GM23248 (cell line): ENCODE results near the gene ADGRL1. TPM values are rescaled to one million over a fixed set of nuclear protein-coding genes. Genes with fewer than 3 reads are reported as not detected.

Experiments
- DNase-seq: peaks from one replicate; pipeline ENCODE4 v3.0.0-alpha.2; 2015
- H2AFZ ChIP-seq: fragments of 200-600 bp; sonication (generic); 2 replicates; pipeline ENCODE4 v1.6.1; 2016; ENCODE audit warnings: antibody characterized with exemption
- H3F3A ChIP-seq: fragments of 200-600 bp; sonication (generic); 2 replicates; pipeline ENCODE4 v1.6.1; 2016; ENCODE audit warnings: mild to moderate bottlenecking, antibody characterized with exemption, mixed run types; ENCODE audit not compliant: insufficient read depth
- H3K27ac ChIP-seq: fragments of 200-600 bp; sonication (generic); 2 replicates; pipeline ENCODE4 v1.5.1; 2016; ENCODE audit warnings: mild to moderate bottlenecking
- H3K27me3 ChIP-seq: fragments of 200-600 bp; sonication (generic); replicated peaks from 2 replicates; pipeline ENCODE4 v1.6.1; 2016; ENCODE audit warnings: mild to moderate bottlenecking; ENCODE audit not compliant: insufficient read depth
- H3K36me3 ChIP-seq: fragments of 200-600 bp; sonication (generic); 2 replicates; pipeline ENCODE4 v1.6.1; 2016; ENCODE audit warnings: low read depth, mild to moderate bottlenecking
- H3K4me1 ChIP-seq: fragments of 200-600 bp; sonication (generic); 2 replicates; pipeline ENCODE4 v1.6.1; 2016; ENCODE audit warnings: mild to moderate bottlenecking; ENCODE audit not compliant: insufficient read depth
- H3K4me2 ChIP-seq: fragments of 200-600 bp; sonication (generic); one replicate; pipeline ENCODE4 v1.6.1; 2016; ENCODE audit warnings: mild to moderate bottlenecking; ENCODE audit not compliant: unreplicated experiment
- H3K4me3 ChIP-seq: fragments of 200-600 bp; sonication (generic); 2 replicates; pipeline ENCODE4 v1.5.1; 2016; ENCODE audit warnings: mild to moderate bottlenecking
- H3K79me2 ChIP-seq: fragments of 200-600 bp; sonication (generic); 2 replicates; pipeline ENCODE4 v1.6.1; 2016; ENCODE audit warnings: mild to moderate bottlenecking; ENCODE audit not compliant: insufficient read depth
- H3K9ac ChIP-seq: fragments of 200-600 bp; sonication (generic); 2 replicates; pipeline ENCODE4 v1.6.1; 2016; ENCODE audit warnings: mild to moderate bottlenecking
- H3K9me2 ChIP-seq: fragments of 200-600 bp; sonication (generic); 2 replicates; pipeline ENCODE4 v1.6.1; 2016; ENCODE audit warnings: mixed run types, mild to moderate bottlenecking, moderate library complexity; ENCODE audit not compliant: insufficient read depth
- H3K9me3 ChIP-seq: fragments of 200-600 bp; sonication (generic); one replicate; pipeline ENCODE4 v1.6.1; 2017; ENCODE audit warnings: low read depth
- H4K20me1 ChIP-seq: fragments of 200-600 bp; sonication (generic); 2 replicates; pipeline ENCODE4 v1.6.0; 2016; ENCODE audit not compliant: insufficient read depth
- EZH2 ChIP-seq: fragments of 200-600 bp; sonication (generic); IDR thresholded peaks from 2 replicates; pipeline ENCODE4 v1.6.1; 2018; ENCODE audit warnings: antibody characterized with exemption, mild to moderate bottlenecking; ENCODE audit not compliant: insufficient read depth, poor library complexity, severe bottlenecking
- EZH2phosphoT487 ChIP-seq: fragments of 200-600 bp; sonication (generic); IDR thresholded peaks from 2 replicates; pipeline ENCODE4 v1.6.1; 2018; ENCODE audit warnings: antibody characterized with exemption, moderate library complexity, mild to moderate bottlenecking, low read depth; ENCODE audit not compliant: insufficient read depth
- WGBS, 2 experiments: methylation state at CpG; one replicate each; pipeline ENCODE4 v1.1.6; 2015 to 2017; ENCODE audit warnings: low lambda C conversion rate in 2 of 2, low coverage in 1 of 2; ENCODE audit errors: missing lambda C conversion rate in 2 of 2; 5-methylcytosine and 5-hydroxymethylcytosine counted together
- in situ Hi-C: fragments of 300-500 bp; cut with MboI; formaldehyde crosslinking; loops from 2 replicates; pipeline ENCODE4 v1.15.0; 2020
- polyA plus RNA-seq: library from polyadenylated mRNA; unstranded; fragments of >200 nt; fragmentation: Nextera tagmentation; extraction: Ambion mirVana; gene quantifications from 2 replicates; pipeline ENCODE4 v1.2.1, GENCODE V29; 2016
- total RNA-seq: library from RNA; depleted of rRNA; stranded (reverse); fragments of >200 nt; shearing (Covaris generic); gene quantifications from 2 replicates; pipeline ENCODE4 v1.2.3, GENCODE V29; 2014

Gene ADGRL1
- total and polyA plus RNA-seq, 2 experiments from 2014 or later = 1.0 to 3.0 TPM

GRCh38 chr19:14174883-14175282, 31.1 kb downstream of the ADGRL1 start:
- H3K9me3 ChIP-seq = no peaks in the 10 kb centered on the region
- H3K27me3 ChIP-seq = no peaks in the 10 kb centered on the region
- H3K36me3 ChIP-seq = no peaks in the 10 kb centered on the region
- H3K4me2 ChIP-seq = no peak overlapping the region
- no peaks in the 10 kb centered on the region for H4K20me1 ChIP-seq
- TF ChIP-seq EZH2phosphoT487 = no peak
- TF ChIP-seq EZH2 = no peak
- in situ Hi-C loops = no loop called here
- no peak for DNase-seq
- no peaks in the 10 kb centered on the region for H3K79me2 ChIP-seq
- no peak overlapping the region for H3K9ac ChIP-seq
- no peaks in the 10 kb centered on the region for H3K9me2 ChIP-seq
- no peak overlapping the region for H3K4me3 ChIP-seq
- WGBS, 2 experiments = 94 to 98% methylated on average over 9 of the region's 9 CpGs
- H3K27ac ChIP-seq = no peak overlapping the region
- no peak overlapping the region for H2AFZ ChIP-seq
- H3F3A ChIP-seq = no peaks in the 10 kb centered on the region
- H3K4me1 ChIP-seq = no peaks in the 10 kb centered on the region

DNA sequence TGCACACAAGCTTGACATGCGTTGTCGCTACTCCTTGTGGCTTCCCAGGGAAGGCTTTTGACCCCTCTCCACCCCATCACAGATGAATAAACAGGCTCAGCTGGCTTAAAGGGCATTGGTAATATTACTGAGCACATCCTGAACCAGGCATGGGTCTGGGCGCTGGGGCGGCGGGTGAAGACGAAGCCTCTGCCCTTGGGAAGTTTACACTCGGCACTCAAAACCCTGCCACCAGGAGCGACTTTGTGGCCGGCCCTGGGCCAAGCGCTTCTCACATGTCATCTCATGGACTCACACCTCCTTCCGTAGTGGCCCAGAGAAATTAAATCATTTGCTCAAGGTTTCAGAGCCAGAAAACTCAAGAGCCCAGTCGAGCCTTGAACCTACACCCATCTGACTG, 37.0 kb downstream of the ADGRL1 start:
- Histone ChIP-seq H3F3A (no peaks in the 10 kb centered on the region), H3K27me3 (no peaks in the 10 kb centered on the region), H3K27ac (no peak overlapping the region), H3K9me3 (no peaks in the 10 kb centered on the region), H4K20me1 (no peaks in the 10 kb centered on the region), H3K79me2 (no peaks in the 10 kb centered on the region), H3K9me2 (no peaks in the 10 kb centered on the region), H3K4me2 (no peak overlapping the region), H3K4me3 (no peak overlapping the region), H3K9ac (no peak overlapping the region), H3K36me3 (no peaks in the 10 kb centered on the region), H2AFZ (no peak overlapping the region), H3K4me1 (no peaks in the 10 kb centered on the region)
- in situ Hi-C loops = no loop called here
- DNase-seq = no peak
- WGBS, 2 experiments = 94 to 96% methylated on average over 11 to 12 of the region's 12 CpGs
- TF ChIP-seq EZH2 (no peak), EZH2phosphoT487 (no peak)

GRCh38 chr19:14168259-14168972, 37.6 kb downstream of the ADGRL1 start:
- 86 to 90% methylated on average over 19 of the region's 19 CpGs for WGBS, 2 experiments
- Histone ChIP-seq H3K9me3 (no peaks in the 10 kb centered on the region), H3K4me2 (no peak overlapping the region), H3K4me1 (no peaks in the 10 kb centered on the region), H3K9me2 (no peaks in the 10 kb centered on the region), H3K27me3 (no peaks in the 10 kb centered on the region), H4K20me1 (no peaks in the 10 kb centered on the region), H3K4me3 (no peak overlapping the region), H2AFZ (no peak overlapping the region), H3K36me3 (no peaks in the 10 kb centered on the region), H3F3A (no peaks in the 10 kb centered on the region), H3K79me2 (no peaks in the 10 kb centered on the region), H3K27ac (no peak overlapping the region), H3K9ac (no peak overlapping the region)
- TF ChIP-seq EZH2phosphoT487 = no peak
- TF ChIP-seq EZH2 = no peak
- in situ Hi-C loops = no loop called here
- no peak for DNase-seq

GRCh38 chr19:14167576-14168138, 38.3 kb downstream of the ADGRL1 start:
- 78 to 84% methylated on average over 8 to 17 of the region's 18 CpGs for WGBS, 2 experiments
- Histone ChIP-seq H2AFZ (no peak overlapping the region), H3K36me3 (no peaks in the 10 kb centered on the region), H3K9ac (no peak overlapping the region), H3K4me2 (no peak overlapping the region), H3K27ac (no peak overlapping the region), H3K4me1 (no peaks in the 10 kb centered on the region), H3K9me2 (no peaks in the 10 kb centered on the region), H3K79me2 (no peaks in the 10 kb centered on the region), H3K27me3 (no peaks in the 10 kb centered on the region), H3F3A (no peaks in the 10 kb centered on the region), H3K4me3 (no peak overlapping the region), H4K20me1 (no peaks in the 10 kb centered on the region), H3K9me3 (no peaks in the 10 kb centered on the region)
- in situ Hi-C loops = no loop called here
- TF ChIP-seq EZH2phosphoT487 = no peak
- TF ChIP-seq EZH2 = no peak
- DNase-seq = no peak
